ENCODE data around the gene HCN2.

GRCh38 chr19:593505-593904 is 3.8 kb downstream of the HCN2 start:
- TF ChIP-seq CTCF (IDR thresholded peaks at IDR 0.05; ENCODE audit: poor library complexity, severe bottlenecking) (no peak), TAF1 (IDR thresholded peaks at IDR 0.05; ENCODE audit: low read depth) (no peak), EZH2 (IDR thresholded peaks at IDR 0.05; ENCODE audit: borderline replicate concordance, insufficient read depth, low read length, poor library complexity, severe bottlenecking) (no peak), POLR2AphosphoS5 (IDR thresholded peaks at IDR 0.05) (no peak), RAD21 (conservative IDR thresholded peaks at IDR 0.05) (no peak), EP300 (conservative IDR thresholded peaks at IDR 0.05; ENCODE audit: poor library complexity, severe bottlenecking) (no peak)

Data from neural cell (in vitro differentiated cells).